ENCODE measurements around the gene SPSB2. TPM values are rescaled to one million over a fixed set of nuclear protein-coding genes. Genes with fewer than 3 reads are reported as not detected.

Gene SPSB2
- total RNA-seq, 1 experiment from 2014 or later, result 9.2 TPM

DNA sequence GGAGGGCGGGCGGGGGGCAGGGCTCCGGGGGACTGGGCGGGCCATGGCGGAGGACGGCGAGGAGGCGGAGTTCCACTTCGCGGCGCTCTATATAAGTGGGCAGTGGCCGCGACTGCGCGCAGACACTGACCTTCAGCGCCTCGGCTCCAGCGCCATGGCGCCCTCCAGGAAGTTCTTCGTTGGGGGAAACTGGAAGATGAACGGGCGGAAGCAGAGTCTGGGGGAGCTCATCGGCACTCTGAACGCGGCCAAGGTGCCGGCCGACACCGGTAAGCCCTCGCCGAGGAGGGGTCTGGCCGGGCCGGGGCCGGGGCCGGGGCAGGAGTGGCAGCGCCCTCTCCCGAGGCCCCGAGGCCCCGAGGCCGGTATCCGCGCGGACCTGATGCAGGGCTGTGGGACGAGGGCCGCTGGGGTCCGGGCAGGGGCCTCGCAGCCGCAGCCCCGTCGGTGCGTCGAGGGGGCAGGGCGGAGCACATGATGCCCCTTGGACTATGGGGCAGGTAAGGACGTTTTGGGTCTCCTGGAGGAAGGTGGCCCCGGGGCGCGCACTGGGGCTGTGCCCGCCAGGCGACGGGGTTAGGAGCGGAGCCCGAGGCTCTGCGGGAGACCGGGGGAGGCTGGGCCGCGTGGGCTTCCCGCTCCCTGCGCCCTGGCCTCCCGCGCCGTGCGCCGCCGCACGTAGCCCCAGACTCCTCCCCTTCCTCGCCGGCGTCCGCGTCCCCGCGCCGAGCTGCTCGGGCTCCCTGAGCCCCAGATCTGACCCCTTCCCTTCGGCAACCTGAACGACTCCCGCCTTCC lies 5.5 kb downstream of the SPSB2 start, which contains the start of gene TPI1:
Gene TPI1 (plus strand): TSS at position 119 of the 798 bp plus-strand sequence. CDS start 36 bp downstream, at position 155.
- H3K9me3 ChIP-seq (ENCODE audit: low read length), result no peaks in the 10 kb centered on the region
- intact Hi-C loops (cut with micrococcal nuclease), result loop anchor here (5.0 kb wide), 1 partner anchor 60 kb away; the partner anchor contains the start of gene ATN1
- peaks cover 27% of the 10 kb centered on the region for H3K36me3 ChIP-seq (ENCODE audit: low read depth, low read length)
- peaks cover 38% of the 10 kb centered on the region for H3K4me1 ChIP-seq (ENCODE audit: insufficient read depth, low read length)
- H4K20me1 ChIP-seq (ENCODE audit: low read length), result peaks cover 23% of the 10 kb centered on the region
- H3K9me2 ChIP-seq (replicated peaks; ENCODE audit: low read length), result no peaks in the 10 kb centered on the region
- peak within 1 kb of the TSS; percentile 86 for H2AFZ ChIP-seq (ENCODE audit: low read length)
- TF ChIP-seq EZH2 (IDR thresholded peaks at IDR 0.05; ENCODE audit: low read length, unreplicated experiment) (no peak), EZH2phosphoT487 (IDR thresholded peaks at IDR 0.05; ENCODE audit: borderline replicate concordance, low read length) (no peak)
- TF ChIP-seq, protein P1, sequence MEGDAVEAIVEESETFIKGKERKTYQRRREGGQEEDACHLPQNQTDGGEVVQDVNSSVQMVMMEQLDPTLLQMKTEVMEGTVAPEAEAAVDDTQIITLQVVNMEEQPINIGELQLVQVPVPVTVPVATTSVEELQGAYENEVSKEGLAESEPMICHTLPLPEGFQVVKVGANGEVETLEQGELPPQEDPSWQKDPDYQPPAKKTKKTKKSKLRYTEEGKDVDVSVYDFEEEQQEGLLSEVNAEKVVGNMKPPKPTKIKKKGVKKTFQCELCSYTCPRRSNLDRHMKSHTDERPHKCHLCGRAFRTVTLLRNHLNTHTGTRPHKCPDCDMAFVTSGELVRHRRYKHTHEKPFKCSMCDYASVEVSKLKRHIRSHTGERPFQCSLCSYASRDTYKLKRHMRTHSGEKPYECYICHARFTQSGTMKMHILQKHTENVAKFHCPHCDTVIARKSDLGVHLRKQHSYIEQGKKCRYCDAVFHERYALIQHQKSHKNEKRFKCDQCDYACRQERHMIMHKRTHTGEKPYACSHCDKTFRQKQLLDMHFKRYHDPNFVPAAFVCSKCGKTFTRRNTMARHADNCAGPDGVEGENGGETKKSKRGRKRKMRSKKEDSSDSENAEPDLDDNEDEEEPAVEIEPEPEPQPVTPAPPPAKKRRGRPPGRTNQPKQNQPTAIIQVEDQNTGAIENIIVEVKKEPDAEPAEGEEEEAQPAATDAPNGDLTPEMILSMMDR (conservative IDR thresholded peaks at IDR 0.05; ENCODE audit: low read depth, low read length), result no peak
- peak within 1 kb of the TSS; percentile 98 for H3K4me2 ChIP-seq (ENCODE audit: low read length)
- peaks cover 28% of the 10 kb centered on the region for H3K79me2 ChIP-seq (ENCODE audit: low read length)
- H3K4me3 ChIP-seq (ENCODE audit: low read length), result peak within 1 kb of the TSS; percentile 97
- ChIA-PET CTCF (no interaction called here), POLR2A (ENCODE audit: unreplicated experiment) (interaction anchor here (0.7 kb wide), 1 partner anchor 147 kb away, joined by 6 read pairs; no protein-coding TSS in a partner anchor)
- peak within 1 kb of the TSS; percentile 56 for H3K27ac ChIP-seq (ENCODE audit: low read length)
- ATAC-seq (peak; percentile 57), DNase-seq (peak; percentile 67)
- peak within 1 kb of the TSS; percentile 97 for H3K9ac ChIP-seq (ENCODE audit: low read length)
- peaks cover 3% of the 10 kb centered on the region for H3F3A ChIP-seq (ENCODE audit: low read length, unreplicated experiment)
- H3K27me3 ChIP-seq (ENCODE audit: low read length), result no peaks in the 10 kb centered on the region
- BruUV-seq (replicated peaks), result no TSS peak

DNA sequence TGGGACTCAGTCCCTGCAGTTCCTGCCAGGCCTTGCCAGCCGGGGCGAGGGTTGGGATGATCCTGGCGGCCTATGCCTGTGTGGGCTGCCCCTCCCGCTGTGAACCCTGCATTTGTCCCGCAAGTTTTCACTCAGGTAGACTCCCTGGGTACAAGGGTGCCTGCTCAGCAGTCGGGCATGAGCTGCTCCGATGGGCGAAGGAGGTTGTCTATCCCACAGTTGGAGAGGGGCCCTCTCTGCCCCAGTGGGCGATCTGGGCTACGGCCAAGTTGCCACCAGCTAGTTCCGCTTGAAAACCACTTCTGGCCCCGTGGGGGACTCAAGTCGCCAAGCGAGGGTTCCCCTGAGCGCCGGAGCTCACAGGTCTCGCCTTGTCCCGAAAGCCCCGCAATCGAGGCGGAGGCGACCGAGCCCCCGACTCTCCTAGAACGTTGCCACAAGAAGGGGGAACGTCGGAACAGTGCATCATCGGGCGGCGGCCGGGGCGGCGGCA lies 6.1 kb downstream of the SPSB2 start:
- BruUV-seq (replicated peaks), result TSS peak; percentile 26
- Histone ChIP-seq H3K4me2 (ENCODE audit: low read length) (peak overlapping the region; percentile 98), H3K9me3 (ENCODE audit: low read length) (no peaks in the 10 kb centered on the region), H3K27me3 (ENCODE audit: low read length) (no peaks in the 10 kb centered on the region), H2AFZ (ENCODE audit: low read length) (peak overlapping the region; percentile 86), H3K27ac (ENCODE audit: low read length) (peak overlapping the region; percentile 9; the same call in 1 of the 2 replicates), H3K36me3 (ENCODE audit: low read depth, low read length) (peaks cover 27% of the 10 kb centered on the region), H3K9me2 (replicated peaks; ENCODE audit: low read length) (no peaks in the 10 kb centered on the region), H3K4me3 (ENCODE audit: low read length) (peak overlapping the region; percentile 73), H3K4me1 (ENCODE audit: insufficient read depth, low read length) (peaks cover 36% of the 10 kb centered on the region), H4K20me1 (ENCODE audit: low read length) (peaks cover 23% of the 10 kb centered on the region), H3K9ac (ENCODE audit: low read length) (0 out of 2 replicates have a peak overlapping the region, but pooled peaks have one; percentile 20), H3K79me2 (ENCODE audit: low read length) (peaks cover 28% of the 10 kb centered on the region), H3F3A (ENCODE audit: low read length, unreplicated experiment) (peaks cover 2% of the 10 kb centered on the region)
- CTCF ChIA-PET, result no interaction called here
- POLR2A ChIA-PET (ENCODE audit: unreplicated experiment), result interaction anchor here (0.5 to 0.7 kb wide), 3 partner anchors 8 to 231 kb away, joined by 3 to 16 read pairs (median 6); partner anchors contain the start of gene LPAR5
- DNase-seq (peak; percentile 24), ATAC-seq (peak; percentile 32)
- TF ChIP-seq EZH2 (IDR thresholded peaks at IDR 0.05; ENCODE audit: low read length, unreplicated experiment), result no peak
- TF ChIP-seq EZH2phosphoT487 (IDR thresholded peaks at IDR 0.05; ENCODE audit: borderline replicate concordance, low read length), result no peak
- TF ChIP-seq, protein P1 (conservative IDR thresholded peaks at IDR 0.05; ENCODE audit: low read depth, low read length), result no peak
- intact Hi-C loops (cut with micrococcal nuclease), result loop anchor here (5.0 kb wide), 1 partner anchor 60 kb away; the partner anchor contains the start of gene ATN1

Measured in PC-3 (cell line).